SK-N-SH treated with all-trans-retinoic acid at 6 μM for 48 hours (cell line): Measurements from ENCODE around the gene TMEM132D.

Experiments used
- CSRNP3 ChIP-seq: fragments of 250-450 bp; sonication (Bioruptor Pico); IDR thresholded peaks from 2 replicates; pipeline ENCODE4 v1.5.1; 2021; ENCODE audit warnings: mild to moderate bottlenecking, moderate library complexity
- OSR1 ChIP-seq: fragments of 250-450 bp; sonication (Bioruptor Pico); IDR thresholded peaks from 2 replicates; pipeline ENCODE4 v1.8.0; 2022; ENCODE audit warnings: moderate library complexity, mild to moderate bottlenecking, inconsistent platforms
- RARB ChIP-seq: fragments of 250-450 bp; sonication (Bioruptor Pico); IDR thresholded peaks from 2 replicates; pipeline ENCODE4 v1.8.0; 2021; ENCODE audit warnings: mild to moderate bottlenecking, moderate library complexity
- TOX ChIP-seq: fragments of 250-450 bp; sonication (Bioruptor Pico); IDR thresholded peaks from 2 replicates; pipeline ENCODE4 v1.8.0; 2021; ENCODE audit warnings: mild to moderate bottlenecking, moderate library complexity, borderline replicate concordance
- ZC3H10 ChIP-seq: fragments of 250-450 bp; sonication (Bioruptor Pico); IDR thresholded peaks from 2 replicates; pipeline ENCODE4 v1.5.1; 2021; ENCODE audit warnings: mild to moderate bottlenecking, moderate library complexity
- TF ChIP-seq, protein P1 (sequence below): fragments of 250-450 bp; sonication (Bioruptor Pico); IDR thresholded peaks from 2 replicates; pipeline ENCODE4 v1.8.0; 2020; ENCODE audit warnings: mild to moderate bottlenecking, moderate library complexity, borderline replicate concordance

DNA sequence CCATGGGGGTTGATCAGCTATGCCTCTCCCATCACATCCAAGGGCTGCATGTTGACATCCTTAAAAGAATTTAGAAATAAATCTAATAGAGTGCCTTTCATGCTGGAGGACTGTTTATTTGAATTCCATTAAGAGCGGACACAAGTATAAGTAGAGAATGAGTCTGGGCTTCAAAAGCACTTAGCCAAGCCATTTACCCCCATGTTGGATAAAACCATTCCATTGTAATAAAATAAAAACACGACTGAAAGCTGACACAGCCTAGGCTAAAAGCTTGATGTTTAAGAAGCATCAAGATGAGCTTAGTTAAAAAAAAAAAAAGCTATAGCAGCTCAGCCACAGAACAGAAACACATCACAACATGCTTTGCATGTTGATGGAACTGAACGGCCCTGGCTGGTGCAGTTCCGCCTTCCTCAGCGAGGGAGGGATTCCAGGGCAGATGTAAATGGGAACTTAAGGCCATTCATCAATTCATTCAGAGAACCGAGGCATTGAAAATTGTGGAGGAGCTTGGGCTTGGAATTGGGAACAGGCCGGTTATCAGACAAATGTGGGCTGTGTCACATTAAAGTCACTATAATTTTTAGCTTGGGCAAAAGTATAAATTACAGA is 41.2 kb downstream of the TMEM132D start:
- TF ChIP-seq RARB (no peak), TOX (CRISPR knock-in tag) (no peak), ZC3H10 (CRISPR knock-in tag) (no peak), OSR1 (CRISPR knock-in tag) (no peak), CSRNP3 (CRISPR knock-in tag) (no peak)
- TF ChIP-seq, protein P1, sequence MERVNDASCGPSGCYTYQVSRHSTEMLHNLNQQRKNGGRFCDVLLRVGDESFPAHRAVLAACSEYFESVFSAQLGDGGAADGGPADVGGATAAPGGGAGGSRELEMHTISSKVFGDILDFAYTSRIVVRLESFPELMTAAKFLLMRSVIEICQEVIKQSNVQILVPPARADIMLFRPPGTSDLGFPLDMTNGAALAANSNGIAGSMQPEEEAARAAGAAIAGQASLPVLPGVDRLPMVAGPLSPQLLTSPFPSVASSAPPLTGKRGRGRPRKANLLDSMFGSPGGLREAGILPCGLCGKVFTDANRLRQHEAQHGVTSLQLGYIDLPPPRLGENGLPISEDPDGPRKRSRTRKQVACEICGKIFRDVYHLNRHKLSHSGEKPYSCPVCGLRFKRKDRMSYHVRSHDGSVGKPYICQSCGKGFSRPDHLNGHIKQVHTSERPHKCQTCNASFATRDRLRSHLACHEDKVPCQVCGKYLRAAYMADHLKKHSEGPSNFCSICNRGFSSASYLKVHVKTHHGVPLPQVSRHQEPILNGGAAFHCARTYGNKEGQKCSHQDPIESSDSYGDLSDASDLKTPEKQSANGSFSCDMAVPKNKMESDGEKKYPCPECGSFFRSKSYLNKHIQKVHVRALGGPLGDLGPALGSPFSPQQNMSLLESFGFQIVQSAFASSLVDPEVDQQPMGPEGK: no peak
